A673 (cell line): ENCODE data around the gene STARD3NL.
"Not testable (repeated sequence)": the region's sequence is repeated elsewhere in the genome, so short reads cannot be mapped to it uniquely, and the experiment has no call there.

ENCODE experiments used
- CTCF ChIP-seq: fragments of 300-800, 200-600 bp; sonication (generic); conservative IDR thresholded peaks from 2 replicates; pipeline ENCODE4 v1.5.1; 2017; ENCODE audit warnings: low read depth, mild to moderate bottlenecking, antibody characterized with exemption, low read length, moderate library complexity, mixed read lengths
- EZH2 ChIP-seq: fragments of 200-600 bp; sonication (generic); IDR thresholded peaks from 2 replicates; pipeline ENCODE4 v1.6.1; 2017; ENCODE audit warnings: borderline replicate concordance, low read depth, mild to moderate bottlenecking, mixed read lengths, antibody characterized with exemption, low read length; ENCODE audit not compliant: poor library complexity, severe bottlenecking

GRCh38 chr7:38264602-38265001, 86.6 kb downstream of the STARD3NL start:
- not testable (repeated sequence) for TF ChIP-seq CTCF, EZH2
